Tibial artery (tissue), 4 donors: ENCODE results near the gene CDHR3.

ENCODE experiments used
- DNase-seq, 2 donors: peaks; one replicate each; pipeline ENCODE4 v3.0.0-alpha.2; 2019
- H3K27ac ChIP-seq, 2 donors: fragments of 200-600 bp; sonication (generic) in 1 of 2; 1 replicate in 1 of 2; 2 replicates in 1 of 2; pipeline ENCODE4 v1.5.1; 2018 to 2019; ENCODE audit warnings: mild to moderate bottlenecking in 1 of 2
- H3K27me3 ChIP-seq, 2 donors: fragments of 200-600 bp; sonication (generic) in 1 of 2; one replicate each; pipeline versions ENCODE4 v1.5.1 to v1.6.0; 2016 to 2019
- H3K36me3 ChIP-seq, 3 donors: fragments of 200-600 bp; sonication (generic) in 2 of 3; one replicate each; pipeline ENCODE4 v1.5.1; 2016 to 2019; ENCODE audit warnings: mild to moderate bottlenecking in 2 of 3
- H3K4me1 ChIP-seq, 4 donors: fragments of 200-600 bp; sonication (generic) in 2 of 4; 1 replicate in 3 of 4; 2 replicates in 1 of 4; pipeline ENCODE4 v1.5.1; 2016 to 2019
- H3K4me3 ChIP-seq, 2 donors: fragments of 200-600 bp; sonication (generic) in 1 of 2; 1 replicate in 1 of 2; 2 replicates in 1 of 2; pipeline ENCODE4 v1.5.1; 2018 to 2019; ENCODE audit warnings: mild to moderate bottlenecking in 2 of 2
- H3K9me3 ChIP-seq, 3 donors: fragments of 200-600 bp; sonication (generic) in 1 of 3; one replicate each; pipeline ENCODE4 v1.5.1; 2016 to 2019
- intact Hi-C: fragments of 100-400 bp; cut with DNase I; formaldehyde crosslinking; loops from one replicate; pipeline ENCODE4 v1.15.0; 2023; ENCODE audit warnings: low total_unique reads
- TF ChIP-seq, protein P1 (sequence below), 2 experiments: fragments of 200-600 bp in 1 of 2; fragments of 450-650 bp in 1 of 2; IDR thresholded peaks; one replicate each; pipeline ENCODE4 v1.5.1; 2017 to 2019; ENCODE audit warnings: antibody characterized with exemption in 2 of 2, mild to moderate bottlenecking in 1 of 2, moderate library complexity in 1 of 2

CDHR3 gene

DNA sequence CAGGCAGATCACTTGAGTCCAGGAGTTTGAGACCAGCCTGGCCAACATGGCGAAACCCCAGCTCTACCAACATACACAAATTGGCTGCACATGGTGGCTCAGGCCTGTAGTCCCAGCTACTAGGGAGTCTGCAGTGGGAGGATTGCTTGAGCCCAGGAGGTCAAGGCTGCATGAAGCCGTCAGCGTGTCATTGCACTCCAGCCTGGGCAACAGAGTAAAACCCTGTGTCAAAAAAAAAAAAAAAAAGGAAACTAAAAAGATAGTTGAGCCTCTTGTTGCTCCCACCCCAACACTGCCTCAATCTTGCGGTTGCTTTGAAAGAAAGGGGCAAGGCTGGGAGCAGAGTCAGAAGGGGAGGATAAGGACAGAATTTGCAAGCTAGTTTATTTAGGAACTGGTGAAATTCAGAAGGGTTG, 79.1 kb downstream of the CDHR3 start:
- intact Hi-C loops = loop anchor here (5.0 to 10.0 kb wide), 3 partner anchors 167 to 390 kb away; partner anchors contain the start of gene ATXN7L1
- H3K9me3 ChIP-seq = no peaks in the 10 kb centered on the region
- no peak overlapping the region for H3K27ac ChIP-seq
- H3K4me3 ChIP-seq = no peak overlapping the region
- H3K36me3 ChIP-seq = no peaks in the 10 kb centered on the region
- TF ChIP-seq, protein P1, sequence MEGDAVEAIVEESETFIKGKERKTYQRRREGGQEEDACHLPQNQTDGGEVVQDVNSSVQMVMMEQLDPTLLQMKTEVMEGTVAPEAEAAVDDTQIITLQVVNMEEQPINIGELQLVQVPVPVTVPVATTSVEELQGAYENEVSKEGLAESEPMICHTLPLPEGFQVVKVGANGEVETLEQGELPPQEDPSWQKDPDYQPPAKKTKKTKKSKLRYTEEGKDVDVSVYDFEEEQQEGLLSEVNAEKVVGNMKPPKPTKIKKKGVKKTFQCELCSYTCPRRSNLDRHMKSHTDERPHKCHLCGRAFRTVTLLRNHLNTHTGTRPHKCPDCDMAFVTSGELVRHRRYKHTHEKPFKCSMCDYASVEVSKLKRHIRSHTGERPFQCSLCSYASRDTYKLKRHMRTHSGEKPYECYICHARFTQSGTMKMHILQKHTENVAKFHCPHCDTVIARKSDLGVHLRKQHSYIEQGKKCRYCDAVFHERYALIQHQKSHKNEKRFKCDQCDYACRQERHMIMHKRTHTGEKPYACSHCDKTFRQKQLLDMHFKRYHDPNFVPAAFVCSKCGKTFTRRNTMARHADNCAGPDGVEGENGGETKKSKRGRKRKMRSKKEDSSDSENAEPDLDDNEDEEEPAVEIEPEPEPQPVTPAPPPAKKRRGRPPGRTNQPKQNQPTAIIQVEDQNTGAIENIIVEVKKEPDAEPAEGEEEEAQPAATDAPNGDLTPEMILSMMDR (IDR thresholded peaks at IDR 0.05) = no peak
- no peak for DNase-seq
- peaks cover 0 to 8% of the 10 kb centered on the region in 2 donors for H3K27me3 ChIP-seq
- peaks cover 0 to 8% (median 2%) of the 10 kb centered on the region in 4 donors for H3K4me1 ChIP-seq

DNA sequence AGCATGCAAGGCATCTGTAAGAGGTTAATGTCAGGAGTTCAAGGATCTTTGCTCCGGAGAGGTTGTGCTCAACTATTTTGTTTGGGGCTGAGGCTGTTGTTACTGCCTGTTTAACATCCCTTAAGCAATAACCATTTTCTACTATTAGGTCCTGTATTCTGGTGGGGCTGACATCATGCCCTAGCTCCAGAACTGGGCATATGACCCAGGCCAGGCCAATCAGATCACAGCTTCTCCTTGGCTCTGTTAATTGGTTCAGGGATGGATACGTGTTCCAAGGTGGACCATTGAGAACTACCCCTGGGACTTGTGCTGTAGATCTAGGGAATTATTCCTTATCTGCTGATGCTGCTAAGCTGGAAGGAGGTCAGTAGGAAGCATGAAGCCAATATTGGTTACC, 82.1 kb downstream of the CDHR3 start:
- TF ChIP-seq, protein P1 (IDR thresholded peaks at IDR 0.05) = no peak
- no peak overlapping the region for H3K27ac ChIP-seq

GRCh38 chr7:106045586-106045985, 82.5 kb downstream of the CDHR3 start:
- peaks cover 0 to 17% (median 5%) of the 10 kb centered on the region in 4 donors for H3K4me1 ChIP-seq
- H3K36me3 ChIP-seq = no peaks in the 10 kb centered on the region
- no peak for DNase-seq
- intact Hi-C loops = loop anchor here (10.0 kb wide), 1 partner anchor 171 kb away; the partner anchor contains the start of gene ATXN7L1
- H3K9me3 ChIP-seq = no peaks in the 10 kb centered on the region
- TF ChIP-seq, protein P1 (IDR thresholded peaks at IDR 0.05) = no peak
- H3K4me3 ChIP-seq = no peak overlapping the region
- peaks cover 0 to 8% of the 10 kb centered on the region in 2 donors for H3K27me3 ChIP-seq
- H3K27ac ChIP-seq = no peak overlapping the region

More for the DNA sequence above, 82.1 kb downstream of the CDHR3 start:
- no peak for DNase-seq
- Histone ChIP-seq H3K27me3 (peaks cover 0 to 8% of the 10 kb centered on the region in 2 donors), H3K36me3 (no peaks in the 10 kb centered on the region), H3K4me3 (no peak overlapping the region), H3K4me1 (peaks cover 0 to 12% (median 2%) of the 10 kb centered on the region in 4 donors), H3K9me3 (no peaks in the 10 kb centered on the region)
- intact Hi-C loops = loop anchor here (10.0 kb wide), 1 partner anchor 170 kb away; the partner anchor contains the start of gene ATXN7L1

DNA sequence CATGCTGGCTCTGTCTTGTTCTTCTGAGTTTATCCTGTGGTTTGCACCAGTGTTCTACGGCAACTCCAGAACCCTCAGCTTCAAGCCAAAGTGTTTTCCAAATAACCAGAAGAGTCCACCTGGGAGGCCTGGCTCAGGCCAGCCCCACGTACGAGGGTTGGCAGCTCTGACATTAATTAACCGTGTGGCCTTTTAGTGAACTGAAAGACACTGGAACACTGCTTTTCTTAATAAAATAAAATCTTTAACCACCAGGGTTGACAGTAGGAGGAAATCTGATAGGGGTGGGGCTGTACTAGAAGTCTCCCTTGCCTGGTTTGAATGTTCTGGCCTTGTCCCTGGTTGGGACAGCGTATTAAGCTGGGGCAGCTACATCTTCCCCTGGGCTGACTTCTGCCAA, 84.1 kb downstream of the CDHR3 start:
- intact Hi-C loops = loop anchor here (10.0 kb wide), 1 partner anchor 172 kb away; the partner anchor contains the start of gene ATXN7L1
- Histone ChIP-seq H3K27me3 (peaks cover 0 to 8% of the 10 kb centered on the region in 2 donors), H3K27ac (no peak overlapping the region), H3K36me3 (no peaks in the 10 kb centered on the region), H3K9me3 (no peaks in the 10 kb centered on the region), H3K4me3 (no peak overlapping the region), H3K4me1 (peaks cover 0 to 17% (median 11%) of the 10 kb centered on the region in 4 donors)
- TF ChIP-seq, protein P1 (IDR thresholded peaks at IDR 0.05) = no peak
- no peak for DNase-seq

DNA sequence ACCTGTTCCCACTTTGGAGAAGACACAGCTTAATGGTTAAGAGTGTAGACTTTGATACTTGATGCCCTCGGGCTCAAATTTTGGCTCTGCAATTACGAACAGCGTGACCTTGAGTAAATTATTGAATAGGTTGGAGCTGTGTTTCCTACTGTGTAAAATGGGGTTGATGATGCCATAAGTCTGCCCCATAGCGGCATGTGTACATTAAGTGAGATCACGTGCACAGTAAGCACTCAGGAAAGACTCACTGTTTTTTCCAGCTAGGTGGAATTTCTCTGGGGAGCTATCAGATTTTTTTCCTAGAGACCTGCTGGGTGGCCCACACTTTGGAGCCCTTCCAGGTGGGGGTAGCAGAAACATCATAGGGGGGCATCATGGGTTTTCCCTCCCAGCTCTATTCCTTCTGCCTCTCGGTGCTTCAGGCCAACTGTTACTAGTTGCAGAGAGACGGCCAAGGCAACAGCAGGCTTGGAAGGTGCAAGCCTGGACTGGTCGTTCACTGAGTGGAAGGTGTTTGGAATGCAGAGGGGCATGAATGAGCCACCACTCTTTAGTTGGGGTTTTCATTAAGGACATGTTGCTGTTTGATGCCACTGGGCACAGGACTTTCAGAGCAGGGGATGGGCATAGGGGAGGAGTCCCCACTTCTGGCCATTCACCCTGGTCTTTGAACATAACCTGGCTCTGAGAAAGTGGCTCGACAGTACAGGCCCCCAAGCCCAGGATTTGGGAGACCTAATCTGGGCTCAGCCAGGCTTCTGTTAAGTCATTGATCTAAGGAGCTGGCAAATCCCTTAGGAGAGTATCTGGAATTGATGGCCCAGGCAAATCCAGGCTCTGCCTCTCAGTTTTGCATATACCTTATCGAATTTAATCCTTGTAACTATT, 85.0 kb downstream of the CDHR3 start:
- H3K27ac ChIP-seq = no peak overlapping the region
- no peaks in the 10 kb centered on the region for H3K36me3 ChIP-seq
- intact Hi-C loops = loop anchor here (10.0 kb wide), 1 partner anchor 173 kb away; the partner anchor contains the start of gene ATXN7L1
- TF ChIP-seq, protein P1 (IDR thresholded peaks at IDR 0.05) = no peak
- peaks cover 0 to 6% of the 10 kb centered on the region in 2 donors for H3K27me3 ChIP-seq
- no peak overlapping the region for H3K4me3 ChIP-seq
- no peak for DNase-seq
- peaks cover 0 to 13% (median 9%) of the 10 kb centered on the region in 4 donors for H3K4me1 ChIP-seq
- H3K9me3 ChIP-seq = no peaks in the 10 kb centered on the region
